GM23338 (cell line): ENCODE measurements around the gene MAP7D1. TPM values are rescaled to one million over a fixed set of nuclear protein-coding genes. Genes with fewer than 3 reads are reported as not detected.

Experiments used
- ATAC-seq: fragments of 200-7000 bp; cut with Tn5 transposase; 3 replicates; pipeline ENCODE4 v1.9.1; 2020
- DNase-seq: peaks from one replicate; pipeline ENCODE4 v3.0.0-alpha.2; 2015; ENCODE audit warnings: low spot score
- H2AFZ ChIP-seq: fragments of 200-600 bp; sonication (generic); 2 replicates; pipeline ENCODE4 v1.8.0; 2016; ENCODE audit warnings: antibody characterized with exemption, mild to moderate bottlenecking, moderate library complexity
- H3F3A ChIP-seq: fragments of 200-600 bp; sonication (generic); replicated peaks from 2 replicates; pipeline ENCODE4 v1.8.0; 2017; ENCODE audit warnings: antibody characterized with exemption, mixed run types, low read depth
- H3K27ac ChIP-seq: fragments of 200-600 bp; sonication (generic); 2 replicates; pipeline ENCODE4 v1.6.1; 2016; ENCODE audit warnings: low read depth
- H3K27me3 ChIP-seq: fragments of 200-600 bp; sonication (generic); 2 replicates; pipeline ENCODE4 v1.8.0; 2016; ENCODE audit warnings: mild to moderate bottlenecking, mixed run types, moderate library complexity; ENCODE audit not compliant: insufficient read depth
- H3K36me3 ChIP-seq: fragments of 200-600 bp; sonication (generic); 2 replicates; pipeline ENCODE4 v1.8.0; 2016; ENCODE audit warnings: mild to moderate bottlenecking; ENCODE audit not compliant: insufficient read depth
- H3K4me1 ChIP-seq: fragments of 200-600 bp; sonication (generic); 2 replicates; pipeline ENCODE4 v1.8.0; 2016; ENCODE audit warnings: mild to moderate bottlenecking, moderate library complexity; ENCODE audit not compliant: insufficient read depth
- H3K4me2 ChIP-seq: fragments of 200-600 bp; sonication (generic); 2 replicates; pipeline ENCODE4 v1.7.1; 2017; ENCODE audit warnings: mixed run types
- H3K4me3 ChIP-seq: fragments of 200-600 bp; sonication (generic); 2 replicates; pipeline ENCODE4 v1.6.1; 2016; ENCODE audit warnings: mixed run types
- H3K79me2 ChIP-seq: fragments of 200-600 bp; sonication (generic); replicated peaks from 2 replicates; pipeline ENCODE4 v1.8.0; 2017; ENCODE audit warnings: mild to moderate bottlenecking; ENCODE audit not compliant: insufficient read depth
- H3K9me2 ChIP-seq: fragments of 200-600 bp; sonication (generic); 2 replicates; pipeline ENCODE4 v1.8.0; 2017; ENCODE audit not compliant: insufficient read depth
- H4K20me1 ChIP-seq: fragments of 200-600 bp; sonication (generic); replicated peaks from 2 replicates; pipeline ENCODE4 v1.8.0; 2017; ENCODE audit warnings: mild to moderate bottlenecking; ENCODE audit not compliant: insufficient read depth
- H3K27ac Mint-ChIP-seq: 2 replicates; pipeline ENCODE4 v1.8.0; 2020; ENCODE audit warnings: inconsistent platforms, mild to moderate bottlenecking, moderate library complexity, mixed read lengths
- H3K27me3 Mint-ChIP-seq: 3 replicates; pipeline ENCODE4 v1.8.0; 2022; ENCODE audit warnings: low read depth, mild to moderate bottlenecking, moderate library complexity, mixed read lengths, inconsistent platforms; ENCODE audit not compliant: insufficient read depth, poor library complexity
- H3K36me3 Mint-ChIP-seq: 3 replicates; pipeline ENCODE4 v1.8.0; 2021; ENCODE audit warnings: low read depth, mild to moderate bottlenecking, inconsistent platforms, moderate library complexity, mixed read lengths
- H3K4me1 Mint-ChIP-seq: 3 replicates; pipeline ENCODE4 v1.8.0; 2020; ENCODE audit warnings: mild to moderate bottlenecking, inconsistent platforms, mixed read lengths
- H3K4me3 Mint-ChIP-seq: 3 replicates; pipeline ENCODE4 v1.8.0; 2021; ENCODE audit warnings: moderate library complexity, mild to moderate bottlenecking, inconsistent platforms, mixed read lengths
- H3K9me3 Mint-ChIP-seq: 3 replicates; pipeline ENCODE4 v1.8.0; 2020; ENCODE audit warnings: moderate library complexity, mild to moderate bottlenecking, inconsistent platforms, mixed read lengths
- EZH2 ChIP-seq: fragments of 200-600 bp; sonication (generic); IDR thresholded peaks from one replicate; pipeline ENCODE4 v1.8.0; 2017; ENCODE audit warnings: antibody characterized with exemption, mild to moderate bottlenecking, low read depth; ENCODE audit not compliant: unreplicated experiment
- EZH2phosphoT487 ChIP-seq: fragments of 200-600 bp; sonication (generic); IDR thresholded peaks from one replicate; pipeline ENCODE4 v1.8.1; 2018; ENCODE audit warnings: antibody characterized with exemption; ENCODE audit not compliant: unreplicated experiment
- JUNB ChIP-seq: IDR thresholded peaks from one replicate; pipeline ENCODE4 v1.6.1; 2016; ENCODE audit warnings: antibody characterized with exemption; ENCODE audit not compliant: unreplicated experiment
- NANOG ChIP-seq: IDR thresholded peaks from 2 replicates; pipeline ENCODE4 v1.6.1; 2016; ENCODE audit warnings: antibody characterized with exemption, borderline replicate concordance
- POLR2AphosphoS5 ChIP-seq: IDR thresholded peaks from 2 replicates; pipeline ENCODE4 v1.6.1; 2016; ENCODE audit warnings: antibody characterized with exemption, low read depth
- REST ChIP-seq: IDR thresholded peaks from one replicate; pipeline ENCODE4 v1.6.1; 2018; ENCODE audit warnings: antibody characterized with exemption; ENCODE audit not compliant: unreplicated experiment
- STAT1 ChIP-seq: IDR thresholded peaks from one replicate; pipeline ENCODE4 v1.6.1; 2016; ENCODE audit warnings: antibody characterized with exemption; ENCODE audit not compliant: unreplicated experiment
- ZNF114 ChIP-seq: fragments of 250-450 bp; sonication (Bioruptor Pico); IDR thresholded peaks from 2 replicates; pipeline ENCODE4 v1.5.0; 2020; ENCODE audit warnings: mild to moderate bottlenecking, moderate library complexity
- ZNF331 ChIP-seq: fragments of 250-450 bp; sonication (Bioruptor Pico); IDR thresholded peaks from 2 replicates; pipeline ENCODE4 v1.5.0; 2020; ENCODE audit warnings: low read depth, mild to moderate bottlenecking, moderate library complexity
- ZNF462 ChIP-seq: fragments of 250-450 bp; sonication (Bioruptor Pico); IDR thresholded peaks from 2 replicates; pipeline ENCODE4 v1.5.0; 2020; ENCODE audit warnings: mild to moderate bottlenecking, moderate library complexity
- polyA plus RNA-seq: library from polyadenylated mRNA; unstranded; fragments of >200 nt; fragmentation: Nextera tagmentation; extraction: Ambion mirVana; gene quantifications from 2 replicates; pipeline ENCODE4 v1.2.1, GENCODE V29; 2016
- total RNA-seq: library from RNA; depleted of rRNA; stranded (reverse); fragments of >200 nt; shearing (Covaris generic); gene quantifications from 2 replicates; pipeline ENCODE4 v1.2.3, GENCODE V29; 2014
- TF ChIP-seq, protein P1 (sequence below): IDR thresholded peaks from 2 replicates; pipeline ENCODE4 v1.6.1; 2016; ENCODE audit warnings: antibody characterized with exemption

The MAP7D1 gene
- total and polyA plus RNA-seq, 2 experiments from 2014 or later, result 13.8 to 59.8 TPM

- no peak for TF ChIP-seq NANOG
- TF ChIP-seq EZH2, result no peak
- TF ChIP-seq, protein P1, sequence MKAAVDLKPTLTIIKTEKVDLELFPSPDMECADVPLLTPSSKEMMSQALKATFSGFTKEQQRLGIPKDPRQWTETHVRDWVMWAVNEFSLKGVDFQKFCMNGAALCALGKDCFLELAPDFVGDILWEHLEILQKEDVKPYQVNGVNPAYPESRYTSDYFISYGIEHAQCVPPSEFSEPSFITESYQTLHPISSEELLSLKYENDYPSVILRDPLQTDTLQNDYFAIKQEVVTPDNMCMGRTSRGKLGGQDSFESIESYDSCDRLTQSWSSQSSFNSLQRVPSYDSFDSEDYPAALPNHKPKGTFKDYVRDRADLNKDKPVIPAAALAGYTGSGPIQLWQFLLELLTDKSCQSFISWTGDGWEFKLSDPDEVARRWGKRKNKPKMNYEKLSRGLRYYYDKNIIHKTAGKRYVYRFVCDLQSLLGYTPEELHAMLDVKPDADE, result no peak
- TF ChIP-seq ZNF114 (CRISPR knock-in tag), result no peak
- no peak for TF ChIP-seq JUNB
- TF ChIP-seq STAT1, result no peak
- TF ChIP-seq EZH2phosphoT487, result no peak
- no peak for TF ChIP-seq REST
- TF ChIP-seq ZNF331 (CRISPR knock-in tag), result no peak
- no peak for TF ChIP-seq POLR2AphosphoS5
Observed at GRCh38 chr1:36222481-36223380, 66.8 kb downstream of the MAP7D1 start (continued).

DNA sequence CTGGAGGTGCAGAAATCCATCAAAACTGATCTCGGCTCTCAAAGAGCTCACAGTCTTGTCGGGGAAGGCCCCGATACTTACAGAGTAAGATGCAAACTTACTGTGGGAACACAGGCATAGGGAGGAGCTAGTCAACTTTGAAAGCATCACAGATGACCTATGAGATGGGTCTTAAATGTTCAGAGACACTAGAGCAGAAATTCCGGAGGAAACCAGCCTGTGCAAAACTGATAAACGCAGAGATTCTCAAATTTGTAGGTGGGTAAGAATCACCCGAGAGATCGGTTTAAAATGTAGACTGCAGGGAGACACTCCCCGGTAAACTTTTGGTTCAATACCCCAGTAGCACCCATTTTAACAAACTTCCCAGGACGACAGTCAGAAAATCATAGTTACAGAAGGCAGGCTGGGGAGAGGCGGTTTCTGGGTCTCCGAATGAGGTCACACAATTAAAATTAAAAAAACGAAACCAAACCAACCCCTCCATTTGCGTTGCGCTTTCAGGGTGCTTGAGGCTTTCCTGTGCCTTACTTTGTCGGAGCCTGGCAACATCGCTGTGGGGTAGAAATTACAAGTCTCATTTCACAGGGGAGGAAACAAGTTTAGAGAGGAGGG, 67.5 kb downstream of the MAP7D1 start:
- Mint-ChIP-seq H3K36me3 (peaks cover 30% of the 10 kb centered on the region), H3K27me3 (peaks cover 2% of the 10 kb centered on the region), H3K4me3 (peak overlapping the region; percentile 100), H3K9me3 (no peaks in the 10 kb centered on the region), H3K4me1 (peaks cover 22% of the 10 kb centered on the region), H3K27ac (peak overlapping the region; percentile 99)
- H3K4me2 ChIP-seq, result peak overlapping the region; percentile 79
- no peaks in the 10 kb centered on the region for H3K9me2 ChIP-seq
- H2AFZ ChIP-seq, result peak overlapping the region; percentile 61; the same call in 1 of the 2 replicates
- no peaks in the 10 kb centered on the region for H3K36me3 ChIP-seq
- TF ChIP-seq ZNF462 (CRISPR knock-in tag) (no peak), ZNF331 (CRISPR knock-in tag) (no peak), NANOG (no peak)
- H3K27ac ChIP-seq, result peak overlapping the region; percentile 99
- DNase-seq (peak; percentile 63), ATAC-seq (peak; percentile 11)
- H3F3A ChIP-seq, result 0 out of 2 replicates have a peak, but pooled peaks cover 5% of the 10 kb centered on the region
- peaks cover 35% of the 10 kb centered on the region for H4K20me1 ChIP-seq
- peak overlapping the region; percentile 58 for H3K4me3 ChIP-seq
- H3K79me2 ChIP-seq, result peaks cover 40% of the 10 kb centered on the region
- H3K27me3 ChIP-seq, result no peaks in the 10 kb centered on the region
- H3K4me1 ChIP-seq, result peaks cover 12% of the 10 kb centered on the region
